Measurements from ENCODE around the gene TTC7B. TPM values are rescaled to one million over a fixed set of nuclear protein-coding genes. Genes with fewer than 3 reads are reported as not detected.

TTC7B gene
- total RNA-seq, 2 donors from 2014 or later, result 25.0 to 40.7 TPM

GRCh38 chr14:90853116-90853515 is 36.9 kb upstream of the TTC7B start:
- Histone ChIP-seq H3K27me3 (replicated peaks; ENCODE audit: insufficient read depth) (no peaks in the 10 kb centered on the region), H3K27ac (no peak overlapping the region), H3K36me3 (no peaks in the 10 kb centered on the region), H3K4me1 (replicated peaks) (no peaks in the 10 kb centered on the region), H3K9me3 (no peaks in the 10 kb centered on the region), H3K4me3 (no peak overlapping the region)
- DNase-seq (ENCODE audit: low spot score), result no peak
- TF ChIP-seq POLR2AphosphoS5 (IDR thresholded peaks at IDR 0.05), result no peak
- TF ChIP-seq, protein P1, sequence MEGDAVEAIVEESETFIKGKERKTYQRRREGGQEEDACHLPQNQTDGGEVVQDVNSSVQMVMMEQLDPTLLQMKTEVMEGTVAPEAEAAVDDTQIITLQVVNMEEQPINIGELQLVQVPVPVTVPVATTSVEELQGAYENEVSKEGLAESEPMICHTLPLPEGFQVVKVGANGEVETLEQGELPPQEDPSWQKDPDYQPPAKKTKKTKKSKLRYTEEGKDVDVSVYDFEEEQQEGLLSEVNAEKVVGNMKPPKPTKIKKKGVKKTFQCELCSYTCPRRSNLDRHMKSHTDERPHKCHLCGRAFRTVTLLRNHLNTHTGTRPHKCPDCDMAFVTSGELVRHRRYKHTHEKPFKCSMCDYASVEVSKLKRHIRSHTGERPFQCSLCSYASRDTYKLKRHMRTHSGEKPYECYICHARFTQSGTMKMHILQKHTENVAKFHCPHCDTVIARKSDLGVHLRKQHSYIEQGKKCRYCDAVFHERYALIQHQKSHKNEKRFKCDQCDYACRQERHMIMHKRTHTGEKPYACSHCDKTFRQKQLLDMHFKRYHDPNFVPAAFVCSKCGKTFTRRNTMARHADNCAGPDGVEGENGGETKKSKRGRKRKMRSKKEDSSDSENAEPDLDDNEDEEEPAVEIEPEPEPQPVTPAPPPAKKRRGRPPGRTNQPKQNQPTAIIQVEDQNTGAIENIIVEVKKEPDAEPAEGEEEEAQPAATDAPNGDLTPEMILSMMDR (IDR thresholded peaks at IDR 0.05), result no peak
- no peak for TF ChIP-seq POLR2A (IDR thresholded peaks at IDR 0.05)
- intact Hi-C loops (cut with DNase I), result no loop called here

GRCh38 chr14:90851327-90852036 is 35.3 kb upstream of the TTC7B start:
- H3K4me1 ChIP-seq (replicated peaks), result no peaks in the 10 kb centered on the region
- no peaks in the 10 kb centered on the region for H3K27me3 ChIP-seq (replicated peaks; ENCODE audit: insufficient read depth)
- no peaks in the 10 kb centered on the region for H3K36me3 ChIP-seq
- no peak overlapping the region for H3K4me3 ChIP-seq
- no peaks in the 10 kb centered on the region for H3K9me3 ChIP-seq
- TF ChIP-seq, protein P1 (IDR thresholded peaks at IDR 0.05), result no peak
- TF ChIP-seq POLR2A (IDR thresholded peaks at IDR 0.05) (no peak), POLR2AphosphoS5 (IDR thresholded peaks at IDR 0.05) (no peak)
- 93% methylated on average over 5 of the region's 5 CpGs for WGBS
- DNase-seq (ENCODE audit: low spot score), result no peak
- H3K27ac ChIP-seq, result no peak overlapping the region
- intact Hi-C loops (cut with DNase I), result no loop called here

DNA sequence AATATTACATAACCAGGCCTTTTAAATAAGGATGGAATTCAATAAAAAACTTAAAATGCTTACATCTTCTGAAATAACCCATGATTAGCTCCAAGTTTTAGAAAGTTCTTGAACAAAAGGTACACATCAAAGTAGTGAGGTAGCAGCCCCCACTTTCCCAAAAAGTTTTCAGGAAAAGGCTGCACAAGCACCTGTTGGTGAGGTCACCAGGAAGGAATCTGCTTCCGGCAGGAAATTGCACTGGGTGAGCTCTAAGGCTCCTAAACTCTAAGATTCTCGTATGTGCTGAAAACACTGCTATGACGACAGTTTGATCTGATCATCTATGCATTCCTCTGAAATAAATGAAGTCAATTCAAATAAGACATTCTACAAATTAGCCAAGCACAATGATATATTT is 34.3 kb upstream of the TTC7B start:
- Histone ChIP-seq H3K4me3 (no peak overlapping the region), H3K27ac (no peak overlapping the region), H3K4me1 (replicated peaks) (no peaks in the 10 kb centered on the region), H3K36me3 (no peaks in the 10 kb centered on the region), H3K27me3 (replicated peaks; ENCODE audit: insufficient read depth) (no peaks in the 10 kb centered on the region), H3K9me3 (no peaks in the 10 kb centered on the region)
- 70% methylated on average over 3 of the region's 3 CpGs for WGBS
- no peak for DNase-seq (ENCODE audit: low spot score)
- intact Hi-C loops (cut with DNase I), result no loop called here
- TF ChIP-seq POLR2A (IDR thresholded peaks at IDR 0.05) (no peak), POLR2AphosphoS5 (IDR thresholded peaks at IDR 0.05) (no peak)
- TF ChIP-seq, protein P1 (IDR thresholded peaks at IDR 0.05), result no peak

- Histone ChIP-seq H3K36me3 (no peaks in the 10 kb centered on the region), H3K9me3 (no peaks in the 10 kb centered on the region), H3K27ac (no peak overlapping the region), H3K27me3 (replicated peaks; ENCODE audit: insufficient read depth) (no peaks in the 10 kb centered on the region), H3K4me3 (no peak overlapping the region), H3K4me1 (replicated peaks) (no peaks in the 10 kb centered on the region)
- TF ChIP-seq, protein P1 (IDR thresholded peaks at IDR 0.05), result no peak
- TF ChIP-seq POLR2A (IDR thresholded peaks at IDR 0.05) (no peak), POLR2AphosphoS5 (IDR thresholded peaks at IDR 0.05) (no peak)
- DNase-seq (ENCODE audit: low spot score), result no peak
- intact Hi-C loops (cut with DNase I), result no loop called here
- 77% methylated on average over 7 of the region's 7 CpGs for WGBS
Observed at GRCh38 chr14:90849787-90850444, 33.7 kb upstream of the TTC7B start.

All from prostate gland (tissue), 2 donors.